GM12801 (cell line): Measurements from ENCODE around the gene IGHMBP2.

Experiments
- CTCF ChIP-seq: IDR thresholded peaks from one replicate; pipeline ENCODE4 v1.5.1; 2011; ENCODE audit warnings: control low read depth; ENCODE audit not compliant: insufficient read length; ENCODE audit errors: extremely low read depth

Gene IGHMBP2

GRCh38 chr11:68924073-68924925 lies 20.6 kb downstream of the IGHMBP2 start:
- no peak for TF ChIP-seq CTCF

GRCh38 chr11:68925611-68926010 lies 21.9 kb downstream of the IGHMBP2 start:
- TF ChIP-seq CTCF = no peak

- no peak for TF ChIP-seq CTCF
Observed at GRCh38 chr11:68927280-68928135, 23.8 kb downstream of the IGHMBP2 start.

- TF ChIP-seq CTCF = no peak
Observed at GRCh38 chr11:68928136-68928880, 24.6 kb downstream of the IGHMBP2 start.

GRCh38 chr11:68929135-68929534 lies 25.4 kb downstream of the IGHMBP2 start:
- TF ChIP-seq CTCF = no peak

- TF ChIP-seq CTCF = no peak
Observed at GRCh38 chr11:68929706-68930570, 26.2 kb downstream of the IGHMBP2 start.
